Peyer's patch (tissue), 4 donors: ENCODE results near the gene LTBR.

Experiments
- POLR2A ChIP-seq, 2 donors: fragments of 450-650 bp; IDR thresholded peaks; one replicate each; pipeline ENCODE4 v1.5.1; 2017; ENCODE audit warnings: antibody characterized with exemption in 2 of 2, mild to moderate bottlenecking in 2 of 2, moderate library complexity in 2 of 2
- TF ChIP-seq, protein P1 (sequence below), 6 experiments: fragments of 450-650 bp in 4 of 6; fragments of 200-600 bp in 2 of 6; sonication (generic) in 1 of 6; IDR thresholded peaks; one replicate each; pipeline ENCODE4 v1.5.1; 2017 to 2019; ENCODE audit warnings: antibody characterized with exemption in 6 of 6, mild to moderate bottlenecking in 3 of 6, moderate library complexity in 1 of 6

DNA sequence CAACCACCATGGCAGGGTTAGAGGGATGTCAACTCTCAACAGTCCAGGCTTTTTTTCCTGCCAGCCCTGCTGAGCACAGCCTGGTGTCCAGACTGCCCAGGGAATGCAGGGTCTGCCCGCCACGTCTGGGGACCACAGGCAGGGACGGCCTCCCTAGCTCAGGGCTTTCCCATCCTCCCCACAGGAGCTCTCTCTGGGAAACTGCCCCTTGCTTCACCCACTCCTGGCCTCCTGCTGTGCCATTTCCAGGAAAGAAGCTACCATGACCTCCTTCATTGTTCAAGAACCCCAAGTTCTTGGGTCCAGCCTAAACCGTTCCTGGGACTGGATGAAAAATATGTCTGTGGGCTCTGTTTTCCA is 13.4 kb upstream of the LTBR start:
- TF ChIP-seq, protein P1, sequence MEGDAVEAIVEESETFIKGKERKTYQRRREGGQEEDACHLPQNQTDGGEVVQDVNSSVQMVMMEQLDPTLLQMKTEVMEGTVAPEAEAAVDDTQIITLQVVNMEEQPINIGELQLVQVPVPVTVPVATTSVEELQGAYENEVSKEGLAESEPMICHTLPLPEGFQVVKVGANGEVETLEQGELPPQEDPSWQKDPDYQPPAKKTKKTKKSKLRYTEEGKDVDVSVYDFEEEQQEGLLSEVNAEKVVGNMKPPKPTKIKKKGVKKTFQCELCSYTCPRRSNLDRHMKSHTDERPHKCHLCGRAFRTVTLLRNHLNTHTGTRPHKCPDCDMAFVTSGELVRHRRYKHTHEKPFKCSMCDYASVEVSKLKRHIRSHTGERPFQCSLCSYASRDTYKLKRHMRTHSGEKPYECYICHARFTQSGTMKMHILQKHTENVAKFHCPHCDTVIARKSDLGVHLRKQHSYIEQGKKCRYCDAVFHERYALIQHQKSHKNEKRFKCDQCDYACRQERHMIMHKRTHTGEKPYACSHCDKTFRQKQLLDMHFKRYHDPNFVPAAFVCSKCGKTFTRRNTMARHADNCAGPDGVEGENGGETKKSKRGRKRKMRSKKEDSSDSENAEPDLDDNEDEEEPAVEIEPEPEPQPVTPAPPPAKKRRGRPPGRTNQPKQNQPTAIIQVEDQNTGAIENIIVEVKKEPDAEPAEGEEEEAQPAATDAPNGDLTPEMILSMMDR (IDR thresholded peaks at IDR 0.05): no peak
- no peak for TF ChIP-seq POLR2A (IDR thresholded peaks at IDR 0.05)
